HG03064 (cell line): ENCODE results near the gene TMBIM4.

Experiments used
- ATAC-seq: cut with Tn5 transposase; IDR thresholded peaks from one replicate; pipeline ENCODE4 v1.9.1; 2021; ENCODE audit warnings: low read depth; ENCODE audit not compliant: unreplicated experiment

TMBIM4 gene

GRCh38 chr12:66142826-66143225, 27.0 kb downstream of the TMBIM4 start:
- no peak for ATAC-seq

- no peak for ATAC-seq
Observed at GRCh38 chr12:66141299-66141698, 28.5 kb downstream of the TMBIM4 start.

- ATAC-seq = no peak
Observed at GRCh38 chr12:66140731-66141130, 29.1 kb downstream of the TMBIM4 start.

GRCh38 chr12:66139328-66139727, 30.5 kb downstream of the TMBIM4 start:
- no peak for ATAC-seq

GRCh38 chr12:66137937-66138336, 31.9 kb downstream of the TMBIM4 start:
- no peak for ATAC-seq

GRCh38 chr12:66132408-66132807, 37.4 kb downstream of the TMBIM4 start:
- ATAC-seq = no peak

GRCh38 chr12:66131067-66131688, 38.6 kb downstream of the TMBIM4 start:
- no peak for ATAC-seq

- peak; percentile 98 for ATAC-seq
Observed at GRCh38 chr12:66130267-66131066, 39.3 kb downstream of the TMBIM4 start, which contains the start of gene LLPH. Gene LLPH, minus strand, starts transcription at chr12:66130750. Its CDS starts 1,644 bp downstream, at chr12:66129106.

- ATAC-seq = no peak
Observed at GRCh38 chr12:66129934-66130266, 39.9 kb downstream of the TMBIM4 start.

GRCh38 chr12:66127650-66128049, 42.1 kb downstream of the TMBIM4 start:
- no peak for ATAC-seq

GRCh38 chr12:66120477-66120876, 49.3 kb downstream of the TMBIM4 start:
- ATAC-seq = no peak

- no peak for ATAC-seq
Observed at GRCh38 chr12:66119870-66120241, 49.9 kb downstream of the TMBIM4 start.

GRCh38 chr12:66119229-66119869, 50.4 kb downstream of the TMBIM4 start:
- no peak for ATAC-seq

GRCh38 chr12:66118240-66118891, 51.4 kb downstream of the TMBIM4 start:
- ATAC-seq = no peak

GRCh38 chr12:66117242-66117641, 52.6 kb downstream of the TMBIM4 start:
- ATAC-seq = no peak

GRCh38 chr12:66115071-66115600, 54.7 kb downstream of the TMBIM4 start:
- ATAC-seq = no peak

- no peak for ATAC-seq
Observed at GRCh38 chr12:66113471-66113870, 56.3 kb downstream of the TMBIM4 start.

- no peak for ATAC-seq
Observed at GRCh38 chr12:66111605-66112004, 58.2 kb downstream of the TMBIM4 start.

- ATAC-seq = no peak
Observed at GRCh38 chr12:66109056-66109455, 60.7 kb downstream of the TMBIM4 start.

- no peak for ATAC-seq
Observed at GRCh38 chr12:66108386-66108785, 61.4 kb downstream of the TMBIM4 start.

- ATAC-seq = no peak
Observed at GRCh38 chr12:66107451-66107915, 62.3 kb downstream of the TMBIM4 start.
